GM21367 (cell line): ENCODE measurements around the gene PAPSS1.

Experiments used
- ATAC-seq: cut with Tn5 transposase; IDR thresholded peaks from one replicate; pipeline ENCODE4 v1.9.1; 2021; ENCODE audit not compliant: unreplicated experiment

The PAPSS1 gene

GRCh38 chr4:107630185-107630705 lies 89.8 kb downstream of the PAPSS1 start:
- ATAC-seq, result no peak

- no peak for ATAC-seq
Observed at GRCh38 chr4:107629318-107629717, 90.7 kb downstream of the PAPSS1 start.

GRCh38 chr4:107625391-107625902 lies 94.6 kb downstream of the PAPSS1 start:
- no peak for ATAC-seq

- ATAC-seq, result no peak
Observed at GRCh38 chr4:107624024-107624423, 96.0 kb downstream of the PAPSS1 start.

GRCh38 chr4:107622006-107622405 lies 98.0 kb downstream of the PAPSS1 start:
- ATAC-seq, result no peak

DNA sequence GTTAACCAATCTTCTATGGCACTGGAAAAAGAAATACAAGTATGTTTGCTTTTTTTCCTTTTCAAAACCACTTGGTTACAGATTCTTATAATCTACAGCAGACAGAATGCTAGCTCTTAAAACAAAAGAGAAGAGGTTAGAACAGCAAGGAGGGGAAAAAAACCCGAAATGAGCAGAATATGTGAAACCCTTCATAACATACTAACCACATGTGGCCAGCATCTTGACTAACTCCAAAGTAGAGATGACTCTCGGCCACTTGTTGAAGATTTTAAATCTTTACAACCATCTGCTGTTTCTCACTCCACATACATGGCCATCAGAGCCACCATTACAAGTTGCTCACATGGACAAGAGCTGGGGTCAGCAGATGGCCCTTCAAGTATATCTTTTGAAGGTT lies 100.3 kb downstream of the PAPSS1 start:
- ATAC-seq, result no peak

- ATAC-seq, result no peak
Observed at GRCh38 chr4:107619066-107619465, 101.0 kb downstream of the PAPSS1 start.

- no peak for ATAC-seq
Observed at GRCh38 chr4:107618656-107619055, 101.4 kb downstream of the PAPSS1 start.

DNA sequence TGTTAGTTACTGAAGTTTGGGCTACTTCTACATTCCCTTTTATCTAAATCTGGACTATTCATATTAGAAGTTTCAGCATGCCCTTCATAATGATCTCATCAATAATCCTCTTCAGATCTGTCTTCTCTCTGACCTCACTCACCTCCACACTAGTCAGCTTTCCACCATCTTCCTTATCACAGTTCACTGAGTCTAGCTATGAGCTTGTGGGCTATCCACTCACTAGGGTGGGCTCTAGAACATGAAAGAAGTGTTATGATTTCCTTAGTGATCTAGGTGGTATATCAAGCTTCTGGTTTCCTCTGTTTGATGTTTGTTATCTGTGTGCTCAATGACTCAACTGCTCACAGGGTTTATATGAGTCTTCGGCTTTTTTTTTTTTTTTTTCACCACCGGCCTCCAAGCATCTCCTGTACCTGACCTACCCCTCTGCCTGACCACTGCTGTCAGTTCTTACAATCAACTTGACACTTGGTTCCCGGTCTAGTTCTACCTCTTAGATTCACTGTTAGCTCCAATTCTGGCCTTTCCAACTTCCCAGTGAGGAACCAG lies 103.1 kb downstream of the PAPSS1 start:
- no peak for ATAC-seq

- no peak for ATAC-seq
Observed at GRCh38 chr4:107615809-107616208, 104.2 kb downstream of the PAPSS1 start.

DNA sequence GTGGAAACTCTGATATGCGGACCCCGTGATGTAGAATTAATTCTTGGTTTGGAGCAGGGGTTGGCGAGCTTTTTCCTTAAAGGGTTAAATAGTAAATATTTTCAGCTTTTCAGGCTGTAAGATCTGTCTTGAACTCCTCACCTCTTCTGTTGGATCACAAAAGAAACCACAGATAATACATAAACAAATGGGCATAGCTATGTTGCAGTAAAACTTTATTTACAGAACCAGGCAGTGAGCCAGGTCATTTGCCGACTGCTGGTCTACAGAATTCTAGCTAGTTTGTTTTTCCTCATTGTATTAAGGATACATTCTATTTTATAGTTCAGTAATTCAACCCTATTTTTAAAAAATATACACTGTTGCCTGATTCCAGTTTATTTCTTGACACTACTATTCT lies 116.6 kb downstream of the PAPSS1 start:
- ATAC-seq, result no peak

- no peak for ATAC-seq
Observed at GRCh38 chr4:107600983-107601382, 119.1 kb downstream of the PAPSS1 start.

- ATAC-seq, result no peak
Observed at GRCh38 chr4:107600436-107600835, 119.6 kb downstream of the PAPSS1 start.

DNA sequence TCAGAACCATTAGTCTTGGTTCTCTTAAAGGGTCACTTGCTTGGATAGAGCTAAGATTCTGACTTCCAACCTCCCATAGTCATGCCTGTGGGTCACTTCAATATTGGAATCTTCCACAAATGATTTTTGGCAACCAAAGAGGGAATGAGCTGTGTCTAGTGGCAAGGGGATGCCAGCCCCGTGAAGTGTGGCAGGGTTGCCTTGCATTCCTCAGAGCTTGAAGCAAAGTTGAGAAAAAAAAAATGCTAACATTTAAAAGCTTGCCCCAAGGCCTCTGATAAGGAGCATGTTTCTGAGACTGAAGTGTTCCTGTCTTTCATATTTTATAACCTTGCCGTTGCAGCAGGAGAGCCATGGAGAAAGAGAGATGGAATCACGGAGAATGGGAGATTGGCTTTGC lies 120.2 kb downstream of the PAPSS1 start:
- ATAC-seq, result no peak

DNA sequence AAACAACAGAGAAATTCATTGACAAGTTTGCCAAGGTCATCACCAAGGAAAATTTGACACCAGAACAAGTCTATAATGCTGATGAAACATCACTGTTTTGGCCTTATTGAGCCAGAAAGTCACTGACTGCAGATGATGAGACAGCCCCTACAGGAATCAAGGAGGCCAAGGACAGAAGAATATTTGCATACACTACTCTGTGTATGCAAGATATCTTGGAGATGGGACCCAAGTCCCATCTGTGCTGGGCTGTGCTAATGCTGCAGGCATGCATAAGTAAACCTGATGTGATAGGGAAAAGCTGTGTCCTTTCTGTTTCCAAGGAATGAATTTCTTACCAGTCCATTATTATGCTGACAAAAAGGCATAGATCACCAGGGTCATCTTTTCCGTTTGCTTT lies 126.8 kb downstream of the PAPSS1 start:
- ATAC-seq, result no peak

- peak; percentile 90 for ATAC-seq
Observed at GRCh38 chr4:107592519-107592918, 127.5 kb downstream of the PAPSS1 start.

DNA sequence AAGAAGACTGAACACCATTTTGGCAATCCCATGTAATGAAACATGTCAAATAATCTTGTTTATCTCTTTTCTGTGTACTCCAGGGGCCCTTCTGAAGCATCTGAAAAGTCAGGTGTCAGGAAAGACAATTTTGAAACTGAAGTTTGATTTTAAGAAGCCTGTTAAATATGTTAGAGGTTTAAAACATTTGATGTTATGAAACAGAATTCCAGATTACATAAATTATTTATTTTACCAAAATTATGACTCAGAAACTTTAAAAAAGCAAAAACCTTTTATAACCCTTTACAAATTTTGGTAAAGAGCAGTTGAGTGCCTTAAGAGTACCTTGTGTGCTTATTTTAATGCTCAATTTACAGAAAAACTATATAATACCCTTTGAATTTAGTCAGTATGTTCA lies 130.8 kb downstream of the PAPSS1 start:
- no peak for ATAC-seq

GRCh38 chr4:107586371-107586770 lies 133.7 kb downstream of the PAPSS1 start:
- no peak for ATAC-seq

GRCh38 chr4:107579099-107579498 lies 140.9 kb downstream of the PAPSS1 start:
- no peak for ATAC-seq

DNA sequence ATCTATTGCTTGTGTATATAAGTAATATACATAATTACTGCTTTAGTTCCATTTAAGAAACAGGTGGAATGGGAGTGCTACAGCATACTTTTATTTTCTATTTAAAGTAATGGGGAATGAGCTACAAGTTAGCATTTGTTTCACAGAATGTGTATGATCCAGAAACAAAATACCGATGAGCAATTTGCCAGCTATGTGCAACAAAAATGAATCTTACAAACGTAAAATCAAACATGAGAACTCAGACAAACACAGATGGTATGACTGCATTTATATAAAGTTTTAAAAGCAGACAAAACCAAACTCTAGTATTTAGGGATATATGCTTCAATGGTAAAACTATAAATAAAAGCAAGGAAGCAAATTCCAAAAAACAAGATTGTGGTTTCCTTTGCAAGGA lies 141.7 kb downstream of the PAPSS1 start:
- ATAC-seq, result no peak

DNA sequence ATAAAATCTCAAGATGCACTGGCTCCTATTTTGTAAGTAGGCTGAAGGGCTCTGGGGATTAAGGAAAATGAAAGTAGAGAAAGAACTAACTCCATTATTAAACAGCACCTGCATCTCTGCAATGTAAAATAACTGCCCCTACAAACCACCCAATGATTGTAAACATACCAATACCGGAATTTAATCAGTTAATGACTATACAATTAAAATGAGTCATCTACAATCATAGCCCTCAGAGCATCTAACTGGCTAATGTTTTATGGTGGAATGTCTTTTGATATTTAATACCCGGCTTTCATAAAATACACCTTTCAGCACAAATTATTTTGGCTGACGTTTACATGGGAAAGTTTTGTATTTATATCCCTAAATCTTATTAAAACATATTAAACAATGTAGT lies 142.3 kb downstream of the PAPSS1 start:
- ATAC-seq, result no peak

DNA sequence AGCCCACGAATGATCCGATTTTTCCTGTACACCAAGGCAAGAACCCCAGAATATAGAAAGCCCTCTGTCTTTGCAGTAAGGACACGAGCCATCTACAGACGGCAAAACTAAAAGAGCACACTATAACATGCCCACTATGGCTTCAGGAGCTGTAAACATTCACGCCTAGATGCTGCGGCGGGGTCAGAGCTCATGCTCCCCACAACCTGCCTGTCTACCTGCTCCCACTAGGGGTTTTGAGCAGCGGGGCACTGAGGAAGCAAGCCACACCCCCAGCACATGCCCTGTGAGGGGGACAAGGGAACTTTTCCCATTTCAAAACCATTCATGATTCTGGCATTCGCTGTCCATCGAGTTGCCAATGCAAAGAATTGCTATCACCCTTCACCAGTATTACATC lies 144.8 kb downstream of the PAPSS1 start:
- ATAC-seq, result no peak

DNA sequence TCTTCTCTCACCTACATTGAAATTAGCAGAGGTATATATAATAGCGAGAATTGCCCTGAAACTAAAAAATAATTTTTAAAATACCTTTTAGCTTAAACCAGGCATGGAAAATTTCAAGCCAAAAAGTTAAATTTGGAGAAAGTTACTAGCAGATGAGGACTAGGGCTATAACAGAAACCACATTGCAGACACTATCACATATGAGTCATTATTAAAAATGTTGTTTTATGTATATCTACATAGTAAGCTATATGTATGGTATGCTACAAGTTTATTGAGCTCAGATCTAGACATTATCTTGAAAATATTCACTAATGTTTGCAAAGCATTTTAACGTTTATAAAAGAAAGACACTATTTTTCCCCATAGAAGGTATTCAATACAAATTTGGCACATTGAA lies 147.8 kb downstream of the PAPSS1 start:
- ATAC-seq, result no peak
